IMR-90 (cell line): ENCODE measurements around the gene CREBBP. TPM values are rescaled to one million over a fixed set of nuclear protein-coding genes. Genes with fewer than 3 reads are reported as not detected.

ENCODE experiments used
- ATAC-seq: fragments of 200-7000 bp; cut with Tn5 transposase; 2 replicates; pipeline ENCODE4 v1.9.1; 2020; ENCODE audit warnings: low read depth, mild to moderate bottlenecking, moderate library complexity
- BruUV-seq: library from RNA; stranded (reverse); fragments of 400-500 nt; replicated peaks from 2 replicates; lab custom pipeline; 2021; lab: Mats Ljungman, UMichigan
- CTCF ChIA-PET: fragments of 300-600 bp; formaldehyde crosslinking; extraction: SDS; loops from one replicate; lab custom pipeline; 2021; ENCODE audit warnings: antibody characterized with exemption; lab: Yijun Ruan, JAX
- POLR2A ChIA-PET: fragments of 300-600 bp; sonication (Branson Sonifier 250); formaldehyde crosslinking; loops from one replicate; lab custom pipeline; 2022; ENCODE audit warnings: antibody characterized with exemption; ENCODE audit not compliant: unreplicated experiment; lab: Charles Lee
- DNase-seq: peaks from one replicate; pipeline ENCODE4 v3.0.0; 2013
- H2AFZ ChIP-seq: replicated peaks from 2 replicates; pipeline ENCODE3; 2013; ENCODE audit warnings: low read length, mild to moderate bottlenecking; ENCODE audit not compliant: poor library complexity
- H2AK5ac ChIP-seq: 2 replicates; pipeline ENCODE4 v1.6.1; 2013; ENCODE audit warnings: low read depth, low read length, inconsistent platforms
- H2AK9ac ChIP-seq: replicated peaks from 2 replicates; pipeline ENCODE3; 2013; ENCODE audit warnings: mild to moderate bottlenecking, low read depth, low read length, moderate library complexity; ENCODE audit not compliant: poor library complexity
- H2BK120ac ChIP-seq: 2 replicates; pipeline ENCODE4 v1.6.1; 2013; ENCODE audit warnings: low read depth, low read length, inconsistent platforms
- H2BK15ac ChIP-seq: 3 replicates; pipeline ENCODE4 v1.6.1; 2013; ENCODE audit warnings: low read depth, low read length, inconsistent platforms
- H2BK20ac ChIP-seq: 2 replicates; pipeline ENCODE4 v1.6.1; 2013; ENCODE audit warnings: low read depth, mild to moderate bottlenecking, inconsistent platforms, low read length, moderate library complexity
- H2BK5ac ChIP-seq: 2 replicates; pipeline ENCODE4 v1.6.1; 2013; ENCODE audit warnings: mild to moderate bottlenecking, low read depth, low read length, inconsistent platforms; ENCODE audit not compliant: poor library complexity, severe bottlenecking
- H3K14ac ChIP-seq: replicated peaks from 2 replicates; pipeline ENCODE4 v1.6.1; 2013; ENCODE audit warnings: low read depth, low read length, inconsistent platforms
- H3K18ac ChIP-seq: 2 replicates; pipeline ENCODE4 v1.6.1; 2013; ENCODE audit warnings: low read depth, low read length, control low read depth
- H3K23ac ChIP-seq: 2 replicates; pipeline ENCODE4 v1.6.1; 2013; ENCODE audit warnings: low read depth, low read length, inconsistent platforms
- H3K27ac ChIP-seq: 2 replicates; pipeline ENCODE4 v1.5.1; 2013; ENCODE audit warnings: mild to moderate bottlenecking, control low read depth, low read length; ENCODE audit not compliant: insufficient read depth
- H3K27me3 ChIP-seq: 2 replicates; pipeline ENCODE4 v1.6.1; 2013; ENCODE audit warnings: low read length; ENCODE audit not compliant: control insufficient read depth, insufficient read depth
- H3K36me3 ChIP-seq: 2 replicates; pipeline ENCODE4 v1.6.1; 2013; ENCODE audit warnings: low read length, mixed read lengths; ENCODE audit not compliant: control insufficient read depth, insufficient read depth
- H3K4ac ChIP-seq: 2 replicates; pipeline ENCODE4 v1.6.1; 2013; ENCODE audit warnings: low read depth, low read length, inconsistent platforms
- H3K4me1 ChIP-seq: 2 replicates; pipeline ENCODE4 v1.6.1; 2013; ENCODE audit warnings: low read length, mixed read lengths; ENCODE audit not compliant: control insufficient read depth, insufficient read depth
- H3K4me2 ChIP-seq: 2 replicates; pipeline ENCODE4 v1.6.1; 2013; ENCODE audit warnings: low read depth, mild to moderate bottlenecking, control low read depth, low read length, moderate library complexity
- H3K4me3 ChIP-seq: 2 replicates; pipeline ENCODE4 v1.5.1; 2013; ENCODE audit warnings: low read depth, mild to moderate bottlenecking, control low read depth, low read length, moderate library complexity; ENCODE audit not compliant: insufficient read depth
- H3K56ac ChIP-seq: 2 replicates; pipeline ENCODE4 v1.6.1; 2013; ENCODE audit warnings: low read length, inconsistent platforms; ENCODE audit not compliant: insufficient read depth; ENCODE audit errors: extremely low read depth
- H3K79me1 ChIP-seq, 2 experiments: 2 replicates each; pipeline ENCODE4 v1.6.1; 2013; ENCODE audit warnings: low read length in 2 of 2, inconsistent platforms in 1 of 2, low read depth in 1 of 2
- H3K9ac ChIP-seq: 2 replicates; pipeline ENCODE4 v1.6.1; 2013; ENCODE audit warnings: low read depth, low read length, control low read depth
- H3K9me1 ChIP-seq: 2 replicates; pipeline ENCODE4 v1.6.1; 2013; ENCODE audit warnings: low read length, inconsistent platforms; ENCODE audit not compliant: insufficient read depth
- H3K9me3 ChIP-seq: 2 replicates; pipeline ENCODE4 v1.6.1; 2013; ENCODE audit warnings: low read length; ENCODE audit not compliant: control insufficient read depth, insufficient read depth
- H4K20me1 ChIP-seq: 2 replicates; pipeline ENCODE4 v1.6.1; 2013; ENCODE audit warnings: low read length, inconsistent platforms; ENCODE audit not compliant: insufficient read depth
- H4K5ac ChIP-seq: 2 replicates; pipeline ENCODE4 v1.6.1; 2013; ENCODE audit warnings: mild to moderate bottlenecking, low read depth, low read length, control low read depth
- H4K8ac ChIP-seq, 2 experiments: 2 replicates each; pipeline ENCODE4 v1.6.1; 2013; ENCODE audit warnings: low read depth in 2 of 2, low read length in 2 of 2, control low read depth in 1 of 2, inconsistent platforms in 1 of 2
- H4K91ac ChIP-seq: 2 replicates; pipeline ENCODE4 v1.6.1; 2013; ENCODE audit warnings: low read depth, low read length, inconsistent platforms; ENCODE audit not compliant: insufficient read depth
- CTCF ChIP-seq: conservative IDR thresholded peaks from 2 replicates; pipeline ENCODE4 v1.5.1; 2012; ENCODE audit warnings: mild to moderate bottlenecking, low read depth, low read length, improper control_type of control experiment
- MAFK ChIP-seq: IDR thresholded peaks from 2 replicates; pipeline ENCODE4 v1.6.1; 2012; ENCODE audit warnings: low read depth, low read length, improper control_type of control experiment
- MAZ ChIP-seq: IDR thresholded peaks from 2 replicates; pipeline ENCODE4 v1.6.1; 2012; ENCODE audit warnings: low read depth, mild to moderate bottlenecking, low read length, improper control_type of control experiment, moderate library complexity, borderline replicate concordance
- MXI1 ChIP-seq: IDR thresholded peaks from 2 replicates; pipeline ENCODE4 v1.6.1; 2012; ENCODE audit warnings: low read depth, mild to moderate bottlenecking, low read length, moderate library complexity, borderline replicate concordance
- RCOR1 ChIP-seq: IDR thresholded peaks from 2 replicates; pipeline ENCODE4 v1.6.1; 2012; ENCODE audit warnings: mild to moderate bottlenecking, low read length, improper control_type of control experiment; ENCODE audit not compliant: insufficient replicate concordance
- RFX5 ChIP-seq: IDR thresholded peaks from 2 replicates; pipeline ENCODE4 v1.8.0; 2012; ENCODE audit warnings: low read depth, mild to moderate bottlenecking, low read length, moderate library complexity
- SMC3 ChIP-seq: fragments of 150-350 bp; IDR thresholded peaks from 2 replicates; pipeline ENCODE4 v1.6.1; 2016; ENCODE audit warnings: low read depth, mild to moderate bottlenecking, antibody characterized with exemption, low read length, moderate library complexity
- WGBS, 2 experiments: methylation state at CpG; one replicate each; pipeline versions ENCODE4 v1.1.5 to v1.1.7; 2013; ENCODE audit warnings: missing lambda C conversion rate in 2 of 2; ENCODE audit not compliant: insufficient read length in 1 of 2; ENCODE audit errors: extremely low coverage in 2 of 2; 5-methylcytosine and 5-hydroxymethylcytosine counted together
- dilution Hi-C: fragments of 300-500 bp; cut with HindIII; formaldehyde crosslinking; loops from one replicate; pipeline ENCODE4 v1.14.3; 2018; ENCODE audit warnings: low sequenced_read_pairs; ENCODE audit not compliant: unreplicated experiment
- in situ Hi-C: fragments of 300-500 bp; cut with MboI; formaldehyde crosslinking; loops from 3 replicates; pipeline ENCODE4 v1.14.3; 2019; ENCODE audit warnings: low sequenced_read_pairs, inconsistent platforms, mixed read lengths
- intact Hi-C: fragments of 100-400 bp; cut with micrococcal nuclease; formaldehyde crosslinking; loops from 2 replicates; pipeline ENCODE4 v1.10.0; 2022
- polyA plus RNA-seq, 3 experiments: library from polyadenylated mRNA; depleted of rRNA; stranded (reverse); fragments of >200 nt; gene quantifications; 2 replicates each; pipeline ENCODE4 v1.2.3, GENCODE V29; 2012; ENCODE audit warnings: low replicate concordance in 1 of 3
- total RNA-seq: library from RNA; depleted of rRNA; stranded (reverse); fragments of >200 nt; gene quantifications from 2 replicates; pipeline ENCODE4 v1.2.3, GENCODE V29; 2012
- TF ChIP-seq, protein P1 (sequence below): fragments of 150-350 bp; IDR thresholded peaks from 2 replicates; pipeline ENCODE4 v1.6.1; 2016; ENCODE audit warnings: low read depth, mild to moderate bottlenecking, low read length, moderate library complexity, borderline replicate concordance

Gene CREBBP
- total and polyA plus RNA-seq, 2 of the 4 experiments (the other 2 are of a cell fraction): 7.3 to 12.5 TPM

GRCh38 chr16:3810818-3811217, 69.7 kb downstream of the CREBBP start:
- in situ Hi-C loops: no loop called here
- H3K14ac ChIP-seq: no peak overlapping the region
- CTCF ChIA-PET: no interaction called here
- H3K9ac ChIP-seq: no peak overlapping the region
- H3K79me1 ChIP-seq: peaks cover 46 to 91% of the 10 kb centered on the region in 2 experiments
- no peak overlapping the region for H3K4me3 ChIP-seq
- no peak overlapping the region for H2BK20ac ChIP-seq
- H4K91ac ChIP-seq: no peak overlapping the region
- intact Hi-C loops: no loop called here
- H3K4ac ChIP-seq: no peak overlapping the region
- no peak overlapping the region for H2BK5ac ChIP-seq
- no peak overlapping the region for H2AFZ ChIP-seq
- no peak for TF ChIP-seq MXI1
- no peak for TF ChIP-seq RFX5
- no peak for TF ChIP-seq CTCF
- no peak for TF ChIP-seq MAZ
- TF ChIP-seq, protein P1, sequence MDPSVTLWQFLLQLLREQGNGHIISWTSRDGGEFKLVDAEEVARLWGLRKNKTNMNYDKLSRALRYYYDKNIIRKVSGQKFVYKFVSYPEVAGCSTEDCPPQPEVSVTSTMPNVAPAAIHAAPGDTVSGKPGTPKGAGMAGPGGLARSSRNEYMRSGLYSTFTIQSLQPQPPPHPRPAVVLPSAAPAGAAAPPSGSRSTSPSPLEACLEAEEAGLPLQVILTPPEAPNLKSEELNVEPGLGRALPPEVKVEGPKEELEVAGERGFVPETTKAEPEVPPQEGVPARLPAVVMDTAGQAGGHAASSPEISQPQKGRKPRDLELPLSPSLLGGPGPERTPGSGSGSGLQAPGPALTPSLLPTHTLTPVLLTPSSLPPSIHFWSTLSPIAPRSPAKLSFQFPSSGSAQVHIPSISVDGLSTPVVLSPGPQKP: no peak
- no peak for TF ChIP-seq SMC3
- TF ChIP-seq MAFK: no peak
- TF ChIP-seq RCOR1: no peak
- H3K27ac ChIP-seq: no peak overlapping the region
- H2BK15ac ChIP-seq: no peak overlapping the region
- no peaks in the 10 kb centered on the region for H3K4me1 ChIP-seq
- dilution Hi-C loops: no loop called here
- H3K9me3 ChIP-seq: no peaks in the 10 kb centered on the region
- no peak overlapping the region for H3K56ac ChIP-seq
- no peak for ATAC-seq
- no peak overlapping the region for H2AK9ac ChIP-seq
- no peak overlapping the region for H3K18ac ChIP-seq
- H3K4me2 ChIP-seq: no peak overlapping the region
- no peak overlapping the region for H3K23ac ChIP-seq
- no peak overlapping the region for H4K8ac ChIP-seq
- no TSS peak for BruUV-seq
- H3K9me1 ChIP-seq: peaks cover 18% of the 10 kb centered on the region
- peaks cover 92% of the 10 kb centered on the region for H4K20me1 ChIP-seq
- H4K5ac ChIP-seq: no peak overlapping the region
- DNase-seq: no peak
- POLR2A ChIA-PET: no interaction called here
- no peak overlapping the region for H2BK120ac ChIP-seq
- H3K36me3 ChIP-seq: peaks cover 19% of the 10 kb centered on the region; the same call in 1 of the 2 replicates
- no CpG with 5 or more reads among the region's 3 CpGs for WGBS, 2 experiments
- H3K27me3 ChIP-seq: no peaks in the 10 kb centered on the region
- H2AK5ac ChIP-seq: no peak overlapping the region
